Measurements from ENCODE around the gene MARCKSL1.
"Not testable (repeated sequence)": the region's sequence is repeated elsewhere in the genome, so short reads cannot be mapped to it uniquely, and the experiment has no call there.

MARCKSL1 gene

DNA sequence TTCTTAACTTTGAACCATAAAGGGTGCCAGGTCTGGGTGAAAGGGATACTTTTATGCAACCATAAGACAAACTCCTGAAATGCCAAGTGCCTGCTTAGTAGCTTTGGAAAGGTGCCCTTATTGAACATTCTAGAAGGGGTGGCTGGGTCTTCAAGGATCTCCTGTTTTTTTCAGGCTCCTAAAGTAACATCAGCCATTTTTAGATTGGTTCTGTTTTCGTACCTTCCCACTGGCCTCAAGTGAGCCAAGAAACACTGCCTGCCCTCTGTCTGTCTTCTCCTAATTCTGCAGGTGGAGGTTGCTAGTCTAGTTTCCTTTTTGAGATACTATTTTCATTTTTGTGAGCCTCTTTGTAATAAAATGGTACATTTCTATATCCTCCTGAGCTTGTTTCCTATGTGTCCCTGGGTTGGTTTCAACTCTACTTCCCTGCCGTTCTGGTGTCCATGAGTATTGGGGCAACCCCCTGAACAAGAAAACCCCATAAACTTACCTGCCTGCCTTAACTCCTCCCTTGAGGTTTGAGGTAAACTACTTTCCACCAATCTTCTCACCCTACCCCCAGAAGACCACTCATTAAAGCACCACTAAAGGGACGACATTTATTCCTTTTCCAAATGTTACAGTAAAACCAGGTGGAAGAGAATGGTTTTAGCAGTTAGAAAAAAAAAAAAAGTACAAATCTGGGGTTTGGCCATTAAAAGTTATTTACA lies 2.6 kb downstream of the MARCKSL1 start:
- no peak for DNase-seq (ENCODE audit: low spot score)

DNA sequence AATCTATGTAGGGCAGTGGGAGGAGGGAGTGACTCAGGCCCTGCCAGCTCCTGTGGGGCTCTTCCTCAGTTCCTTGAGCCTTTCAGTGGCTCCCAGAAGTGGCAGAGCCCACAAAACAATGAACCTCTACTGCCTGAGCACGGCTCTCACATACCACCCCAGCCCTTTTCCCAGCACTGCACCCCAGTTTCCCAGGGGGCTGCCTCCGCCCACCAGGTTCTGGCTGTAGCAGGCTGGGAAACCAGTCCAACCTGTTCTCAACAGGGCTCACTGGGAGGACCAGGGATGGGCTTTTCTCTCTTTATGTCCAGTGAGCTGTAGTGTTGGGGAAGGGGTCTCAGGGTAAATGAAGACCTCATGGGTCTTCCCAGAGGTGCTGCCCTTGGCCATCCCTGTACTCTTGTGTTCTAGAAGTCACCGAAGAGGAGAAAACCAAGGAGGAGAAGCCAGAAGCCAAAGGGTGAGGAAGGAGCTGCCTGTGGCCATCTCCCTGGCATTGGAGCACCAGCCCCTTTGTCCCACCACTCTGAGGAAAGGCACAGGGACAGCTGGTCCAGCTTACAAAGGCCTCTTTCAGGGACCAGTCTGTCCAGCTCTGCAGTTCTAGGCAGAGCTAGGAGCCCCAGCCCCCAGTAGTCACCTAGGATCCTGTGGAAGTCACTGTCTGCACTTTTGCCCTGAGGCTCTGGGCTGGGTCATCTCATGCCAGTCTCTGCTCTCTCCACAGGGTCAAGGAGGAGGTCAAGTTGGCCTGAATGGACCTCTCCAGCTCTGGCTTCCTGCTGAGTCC lies 3.5 kb downstream of the MARCKSL1 start:
- no peak for DNase-seq (ENCODE audit: low spot score)

DNA sequence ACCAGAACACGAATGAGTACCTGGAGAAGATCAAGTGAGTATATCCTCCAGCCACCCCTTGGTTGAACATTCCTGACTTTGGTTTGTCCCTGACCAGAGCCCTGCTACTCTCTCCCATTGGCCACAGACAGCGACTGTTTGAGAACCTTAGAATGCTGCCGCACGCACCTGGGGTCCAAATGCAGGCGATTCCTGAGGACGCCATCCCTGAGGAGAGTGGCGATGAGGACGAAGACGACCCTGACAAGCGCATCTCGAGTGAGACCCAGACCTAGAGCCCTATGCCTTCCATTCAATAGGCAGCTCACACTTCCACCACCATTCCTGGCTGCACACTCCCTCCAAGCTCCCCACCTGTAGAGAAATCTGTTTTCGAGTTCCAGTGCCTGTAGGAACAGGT lies 4.5 kb downstream of the MARCKSL1 start:
- no peak for DNase-seq (ENCODE audit: low spot score)

DNA sequence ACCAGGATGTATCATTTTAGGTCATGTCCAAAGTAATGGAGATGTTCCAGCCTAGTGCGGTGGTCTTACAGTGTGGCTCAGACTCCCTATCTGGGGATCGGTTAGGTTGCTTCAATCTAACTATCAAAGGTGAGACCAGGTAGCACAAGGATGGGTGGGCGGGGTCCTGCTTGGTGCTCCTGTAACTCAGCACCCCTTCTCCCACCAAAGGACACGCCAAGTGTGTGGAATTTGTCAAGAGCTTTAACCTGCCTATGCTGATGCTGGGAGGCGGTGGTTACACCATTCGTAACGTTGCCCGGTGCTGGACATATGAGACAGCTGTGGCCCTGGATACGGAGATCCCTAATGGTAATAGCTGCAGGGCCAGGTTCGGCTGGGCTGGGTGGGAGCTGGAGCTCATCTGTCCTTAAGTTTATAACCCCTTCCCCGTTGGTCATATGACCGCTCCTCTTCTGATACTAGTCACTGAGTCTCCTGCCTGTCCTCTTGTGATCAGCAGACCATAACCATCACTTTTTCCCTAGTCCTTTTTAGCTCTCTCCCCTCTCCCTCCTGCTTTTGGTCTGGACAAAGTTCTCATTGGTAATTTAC lies 5.4 kb downstream of the MARCKSL1 start:
- DNase-seq (ENCODE audit: low spot score): no peak

DNA sequence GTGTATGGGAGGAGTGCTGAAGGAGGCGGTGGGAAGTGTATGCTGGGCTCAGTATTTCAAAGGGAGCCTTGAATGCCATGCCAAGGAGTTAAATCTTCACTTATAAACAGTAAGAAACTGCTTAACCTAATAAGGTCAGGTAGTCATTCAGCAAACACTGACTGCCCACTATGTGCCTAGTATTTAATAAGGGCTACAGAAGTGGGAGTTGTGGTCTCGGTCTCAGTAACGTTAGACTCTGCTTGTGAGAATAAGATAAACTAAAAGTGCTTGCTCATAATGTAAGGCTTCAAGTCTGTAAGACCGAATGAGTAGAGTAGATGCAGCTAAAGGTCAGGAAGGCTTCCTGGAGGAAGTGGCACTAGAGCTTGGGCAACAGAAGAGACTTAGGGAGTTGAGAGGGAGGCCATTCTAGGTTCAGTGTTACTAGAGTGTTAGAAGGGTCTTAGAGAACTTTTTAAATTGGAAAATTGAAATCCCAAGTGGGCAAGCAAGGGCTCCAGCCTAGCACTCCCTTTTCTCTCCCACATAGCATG lies 6.0 kb downstream of the MARCKSL1 start:
- no peak for DNase-seq (ENCODE audit: low spot score)

DNA sequence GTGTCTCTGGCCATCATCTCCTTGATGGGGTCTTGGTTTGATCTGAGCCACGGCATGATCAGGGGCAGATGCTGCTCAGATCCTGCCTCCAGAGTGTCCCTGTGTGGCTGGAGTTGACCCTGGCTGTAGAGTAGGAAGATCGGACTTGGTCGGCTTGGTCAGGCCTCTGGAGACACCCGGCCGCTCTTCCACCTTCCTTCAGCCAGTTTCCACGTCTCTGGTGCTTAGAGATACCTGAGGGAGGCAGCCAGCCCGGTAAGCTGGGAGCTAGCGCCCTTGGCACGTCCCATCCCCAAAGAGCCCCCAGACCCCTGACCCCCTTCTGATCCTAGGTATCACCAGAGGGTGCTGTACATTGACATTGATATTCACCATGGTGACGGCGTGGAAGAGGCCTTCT lies 8.8 kb downstream of the MARCKSL1 start:
- no peak for DNase-seq (ENCODE audit: low spot score)

DNA sequence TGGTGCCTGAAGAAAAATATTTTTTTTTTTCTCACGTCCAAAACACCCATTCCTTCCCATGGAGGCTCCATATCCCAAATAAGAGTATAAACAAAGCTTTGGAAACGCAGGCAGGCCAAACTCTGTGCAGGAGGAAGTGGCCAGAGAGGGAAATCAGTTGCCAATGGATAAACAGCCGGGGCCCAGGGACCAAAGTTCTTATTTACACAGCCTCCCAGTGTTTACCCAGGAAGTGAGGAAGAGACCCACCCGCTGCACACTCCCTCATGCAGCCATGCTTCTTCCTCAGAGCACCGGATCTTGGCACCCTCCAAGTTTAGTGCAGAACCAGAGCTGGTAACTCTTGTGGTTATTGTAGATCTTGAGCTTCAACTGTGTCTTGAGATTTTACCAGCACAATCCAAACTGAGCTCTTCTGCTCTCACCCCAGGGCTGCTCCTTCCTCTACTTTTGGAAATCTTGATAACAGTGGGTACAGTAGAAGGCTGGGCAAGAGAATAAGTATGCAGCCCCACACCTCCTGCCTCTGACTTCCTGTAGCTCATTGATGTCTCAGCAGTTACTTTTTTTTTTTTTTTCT lies 14.2 kb downstream of the MARCKSL1 start:
- no peak for DNase-seq (ENCODE audit: low spot score)

DNA sequence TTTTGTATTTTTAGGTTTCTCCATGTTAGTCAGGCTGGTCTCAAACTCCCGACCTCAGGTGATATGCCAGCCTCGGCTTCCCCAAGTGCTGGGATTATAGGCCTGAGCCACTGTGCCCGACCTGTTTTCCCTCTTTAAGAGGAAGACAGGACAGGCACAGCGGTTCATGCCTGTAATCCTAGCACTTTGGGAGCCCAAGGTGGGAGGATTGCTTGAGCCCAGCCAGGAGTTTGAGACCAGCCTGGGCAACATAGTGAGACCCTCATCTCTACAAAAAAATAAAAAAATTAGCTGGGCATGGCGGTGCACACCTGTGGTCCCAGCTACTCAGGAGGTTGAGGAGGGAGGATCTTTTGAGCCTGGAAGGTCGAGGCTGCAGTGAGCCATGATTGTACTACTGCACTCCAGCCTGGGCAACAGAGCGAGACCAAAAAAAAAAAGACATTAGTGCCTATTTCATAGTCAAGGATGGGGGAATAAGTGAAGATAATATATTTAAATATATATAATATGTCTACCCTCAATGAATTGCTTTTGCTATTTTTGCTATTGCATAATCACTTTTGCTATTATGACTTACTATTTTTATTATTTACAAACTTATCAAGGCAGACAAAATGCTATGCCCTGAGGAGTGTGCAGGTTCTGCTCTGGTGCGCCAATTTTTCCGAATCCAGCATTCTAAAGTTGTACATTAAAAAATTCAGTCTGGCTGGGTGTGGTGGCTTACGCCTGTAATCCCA lies 17.7 kb downstream of the MARCKSL1 start:
- no peak for DNase-seq (ENCODE audit: low spot score)

DNA sequence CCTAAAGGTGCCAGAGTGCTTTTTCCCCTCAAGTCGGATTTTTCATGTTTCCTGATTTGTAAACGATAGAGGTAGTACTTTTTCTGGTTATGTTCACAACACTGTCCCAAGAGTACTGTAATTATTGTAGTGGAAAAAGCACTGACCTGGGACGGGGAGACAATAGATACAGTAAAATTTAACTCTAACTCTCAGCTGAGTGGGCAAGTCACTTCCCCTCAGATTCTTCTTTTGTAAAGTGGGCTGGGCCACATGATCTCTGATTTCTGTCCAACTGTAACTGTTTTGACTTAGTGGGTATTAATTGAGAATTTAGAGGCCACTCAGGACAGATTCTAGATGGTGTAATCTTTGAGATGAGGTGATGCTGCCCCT lies 19.1 kb downstream of the MARCKSL1 start:
- DNase-seq (ENCODE audit: low spot score): no peak

DNA sequence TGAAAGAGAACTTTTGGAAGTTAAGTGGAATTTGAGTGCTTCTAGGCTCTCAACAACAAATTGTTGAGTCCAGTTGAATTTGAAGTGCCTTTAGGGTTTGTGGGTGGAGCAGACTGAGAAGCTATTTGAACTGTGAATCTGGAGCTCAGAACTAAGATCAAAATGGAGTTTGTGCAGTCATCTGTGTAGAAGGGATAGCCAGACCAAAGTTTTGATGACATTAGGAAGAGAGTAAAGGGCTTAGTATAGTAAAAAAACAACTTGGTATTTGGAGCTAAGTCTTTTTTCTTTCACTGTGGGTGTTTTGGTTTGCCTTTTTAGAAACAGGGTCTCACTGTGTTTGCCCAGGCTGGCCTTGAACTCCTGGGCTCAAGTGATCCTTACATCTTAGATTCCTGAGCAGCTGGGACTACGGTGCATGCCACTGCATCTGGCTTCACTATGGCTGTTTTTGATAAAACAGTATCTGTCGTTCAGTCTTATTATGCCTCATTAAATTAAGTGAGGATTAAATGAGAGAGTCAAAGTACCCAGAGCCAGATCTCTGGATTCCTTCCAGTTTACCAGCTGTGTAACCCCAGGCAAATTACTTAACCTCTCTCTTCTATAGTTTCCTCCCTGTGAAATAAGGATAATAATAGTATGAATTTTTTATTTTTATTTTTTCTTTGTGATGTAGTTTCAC lies 24.2 kb downstream of the MARCKSL1 start:
- DNase-seq (ENCODE audit: low spot score): no peak

DNA sequence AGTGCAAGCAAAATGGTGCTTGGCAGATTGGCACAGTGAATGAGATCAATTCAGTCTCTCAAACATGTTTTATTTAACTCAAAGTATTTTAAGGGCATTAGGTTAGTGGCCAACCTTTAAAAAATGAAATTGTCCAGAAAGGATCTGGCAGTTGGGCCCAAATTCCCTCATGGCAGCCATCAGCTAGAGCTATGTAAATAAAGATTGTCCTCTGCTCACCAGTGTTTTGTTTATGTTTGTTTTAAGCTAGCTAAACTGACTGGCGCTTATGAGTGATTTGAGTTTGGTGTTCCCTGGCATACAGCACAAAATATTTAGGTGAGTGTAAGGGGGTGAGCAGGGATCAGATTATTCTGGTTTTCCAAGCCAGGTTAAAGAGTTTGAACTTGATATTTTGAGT lies 26.1 kb downstream of the MARCKSL1 start:
- no peak for DNase-seq (ENCODE audit: low spot score)

DNA sequence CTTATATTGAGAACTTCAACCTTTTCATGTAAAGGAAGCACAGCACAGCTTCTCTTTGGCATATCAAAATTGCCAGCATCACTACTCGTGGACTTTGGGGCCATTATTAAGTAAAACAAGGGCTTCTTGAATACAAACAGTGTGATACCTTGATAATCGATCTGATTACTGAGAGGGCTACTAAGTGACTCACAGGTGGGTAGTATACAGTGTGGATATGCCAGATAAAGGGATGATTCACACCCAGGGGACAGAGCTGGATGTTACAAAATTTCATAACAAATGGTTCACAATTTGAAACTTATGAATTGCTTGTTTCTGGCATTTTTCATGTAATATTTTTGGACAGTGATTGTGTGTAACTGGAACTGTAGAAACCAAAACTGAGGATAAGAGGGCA lies 28.7 kb downstream of the MARCKSL1 start:
- peak; percentile 51 for DNase-seq (ENCODE audit: low spot score)

DNA sequence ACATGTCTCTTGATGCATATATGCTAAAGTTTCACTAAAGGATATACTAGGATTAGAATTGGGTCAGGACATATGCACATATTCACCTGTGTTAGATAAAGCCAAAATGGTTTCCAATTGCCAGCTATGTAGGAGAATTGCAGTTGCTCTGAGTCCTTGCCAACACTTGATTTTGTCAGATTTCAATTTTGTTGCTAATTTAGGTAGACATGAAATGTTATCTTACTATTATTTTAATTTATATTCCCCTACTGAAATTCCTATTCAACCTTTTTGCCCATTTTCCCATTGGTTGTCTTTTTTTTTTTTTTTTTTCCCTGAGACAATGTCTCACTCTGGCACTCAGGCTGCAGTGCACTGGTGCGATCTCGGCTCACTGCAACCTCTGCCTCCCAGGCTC lies 30.7 kb downstream of the MARCKSL1 start:
- DNase-seq (ENCODE audit: low spot score): no peak

DNA sequence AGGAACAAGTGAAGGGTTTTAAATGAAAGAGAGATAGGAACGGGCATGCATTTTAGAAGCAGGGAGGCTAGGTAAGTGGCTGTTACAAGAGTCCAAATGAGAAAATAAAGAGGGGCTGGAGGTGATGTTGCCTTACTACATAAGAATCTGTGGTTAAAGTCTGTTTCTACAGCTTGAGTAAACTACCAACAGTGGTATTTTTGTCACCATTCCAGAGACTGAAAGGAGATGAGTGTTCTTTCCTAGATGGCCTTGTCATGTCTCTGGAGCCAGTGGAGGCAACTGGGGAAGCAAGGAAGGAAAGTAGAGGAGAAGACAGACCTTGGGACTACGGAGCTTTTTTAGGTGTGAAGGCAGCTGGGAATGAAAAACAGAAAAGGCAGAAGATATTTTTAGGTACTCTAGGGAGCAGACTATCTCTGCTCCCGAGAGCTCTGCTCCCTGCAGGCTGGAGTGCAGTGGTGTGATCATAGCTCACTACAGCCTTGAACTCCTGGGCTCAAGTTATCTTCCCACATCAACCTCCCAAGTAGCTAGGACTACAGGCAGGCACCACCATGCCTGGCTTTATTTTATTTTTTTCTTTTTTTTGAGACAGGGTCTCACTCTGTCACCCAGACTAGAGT lies 31.9 kb downstream of the MARCKSL1 start:
- DNase-seq (ENCODE audit: low spot score): peak; percentile 21

DNA sequence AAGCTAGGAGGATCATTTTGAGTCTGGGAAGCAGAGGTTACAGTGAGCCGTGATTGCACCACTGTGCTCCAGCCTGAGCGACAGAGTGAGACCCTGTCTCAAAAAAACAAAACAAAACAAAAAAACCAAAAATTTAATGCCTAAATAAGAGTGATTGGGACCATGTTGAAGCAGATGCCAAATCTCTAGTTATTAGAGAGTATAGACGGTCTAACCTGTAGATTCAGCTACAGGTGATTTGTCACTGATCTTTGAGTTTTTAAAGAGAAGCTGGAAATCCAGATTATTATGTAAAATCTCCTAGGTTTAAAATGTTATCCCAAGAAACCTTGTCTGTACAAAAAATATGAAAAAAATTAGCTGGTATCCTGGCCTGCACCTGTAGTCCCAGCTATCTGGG lies 32.7 kb downstream of the MARCKSL1 start:
- DNase-seq (ENCODE audit: low spot score): no peak

DNA sequence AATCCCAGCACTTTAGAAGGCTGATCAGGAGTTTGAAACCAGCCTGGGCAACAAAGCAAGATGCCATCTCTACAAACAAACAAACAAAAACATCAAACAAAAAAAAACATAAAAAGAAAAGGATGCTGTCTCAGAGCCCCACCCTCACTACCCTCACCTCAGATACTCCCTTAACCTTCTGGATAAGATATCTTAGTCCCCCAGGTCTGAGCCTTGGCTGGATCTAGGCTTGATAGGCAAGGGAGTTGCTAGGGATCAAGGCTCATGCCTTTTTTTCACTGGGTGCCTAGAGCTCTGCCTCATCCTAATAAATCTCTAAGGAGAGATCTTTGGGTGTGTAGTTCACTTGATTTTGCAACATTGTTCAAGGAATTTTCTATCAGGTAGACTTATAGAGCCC lies 36.7 kb downstream of the MARCKSL1 start:
- DNase-seq (ENCODE audit: low spot score): no peak

DNA sequence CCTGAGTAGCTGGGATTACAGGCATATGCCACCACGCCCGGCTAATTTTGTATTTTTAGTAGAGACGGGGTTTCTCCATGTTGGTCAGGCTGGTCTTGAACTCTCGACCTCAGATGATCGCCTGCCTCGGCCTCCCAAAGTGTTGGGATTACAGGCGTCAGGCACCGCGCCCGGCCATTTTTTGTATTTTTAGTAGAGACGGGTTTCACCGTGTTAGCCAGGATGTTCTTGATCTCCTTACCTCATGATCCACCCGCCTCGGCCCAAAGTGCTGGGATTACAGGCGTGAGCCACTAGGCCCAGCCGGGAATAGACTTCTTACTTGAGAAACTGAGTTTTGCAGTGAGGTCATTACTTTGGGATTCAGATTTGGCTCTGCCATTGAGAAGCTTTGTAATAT lies 37.8 kb downstream of the MARCKSL1 start:
- DNase-seq (ENCODE audit: low spot score): not testable (repeated sequence)

DNA sequence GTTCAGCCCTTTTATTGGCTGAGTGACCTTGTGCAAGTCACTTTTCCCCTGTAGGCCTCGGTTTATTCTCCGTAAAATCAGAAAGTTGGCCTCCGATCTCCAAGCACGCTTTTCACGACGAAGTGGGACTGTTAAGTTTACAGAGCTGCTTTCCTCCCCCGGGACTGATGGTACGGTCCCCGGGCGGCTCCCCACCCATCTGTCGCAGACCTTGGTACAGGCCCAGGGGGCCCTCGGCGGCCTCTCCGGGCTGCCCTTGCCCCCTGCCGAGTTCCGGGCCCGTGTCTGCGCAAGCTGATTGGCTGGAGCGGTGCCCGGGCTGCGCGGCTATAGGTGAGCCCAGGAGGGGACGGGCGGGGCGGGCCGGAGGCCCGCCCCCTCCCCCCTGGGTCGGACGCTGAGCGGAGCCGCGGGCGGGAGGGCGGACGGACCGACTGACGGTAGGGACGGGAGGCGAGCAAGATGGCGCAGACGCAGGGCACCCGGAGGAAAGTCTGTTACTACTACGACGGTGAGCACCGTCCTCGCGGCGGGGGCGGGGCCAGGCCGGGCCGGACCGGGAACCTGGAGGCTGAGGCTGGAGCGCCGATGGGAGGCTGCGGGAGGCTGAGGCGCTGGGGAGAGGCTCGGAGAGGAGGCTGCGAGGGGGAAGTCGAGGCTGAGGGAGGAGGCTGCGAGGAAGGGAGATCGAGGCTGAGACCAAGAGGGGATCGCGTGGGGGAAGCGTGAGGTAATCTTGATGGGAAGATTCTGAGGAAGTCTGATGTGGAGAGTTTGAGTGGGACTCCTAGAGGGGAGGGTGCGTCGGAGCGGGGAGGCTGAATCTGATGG lies 44.1 kb downstream of the MARCKSL1 start, which contains the start of gene HDAC1:
TSS of gene HDAC1 (plus strand) at position 376 of the 831 bp plus-strand sequence. CDS start at position 463, 87 bp downstream.
- DNase-seq (ENCODE audit: low spot score): peak; percentile 98

DNA sequence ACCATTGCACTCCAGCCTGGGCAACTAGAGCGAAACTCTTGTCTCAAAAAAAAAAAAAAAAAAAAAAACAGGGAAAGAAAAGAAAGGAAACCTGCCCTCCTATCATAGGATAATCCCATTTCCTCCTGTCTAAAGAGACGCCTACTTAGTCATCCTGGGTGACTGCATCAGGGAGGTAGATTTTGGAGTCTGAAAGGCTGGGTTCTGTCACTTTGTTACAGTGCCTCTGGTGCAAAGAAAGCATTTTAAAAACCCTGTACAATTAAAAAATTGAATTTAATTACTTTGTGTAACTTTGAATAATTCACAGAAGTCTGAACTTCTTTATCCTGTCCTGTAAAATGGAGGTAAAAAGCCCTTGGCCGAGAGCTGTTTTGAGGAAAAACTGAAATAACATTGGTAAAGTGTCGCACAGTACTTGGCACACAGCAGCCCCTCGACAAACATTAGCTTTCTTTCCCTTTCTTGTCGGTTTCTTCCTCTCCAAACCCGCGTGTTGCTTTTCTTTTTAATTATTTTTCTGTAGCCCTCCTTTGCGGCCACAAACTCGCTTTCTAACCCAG lies 44.8 kb downstream of the MARCKSL1 start:
- DNase-seq (ENCODE audit: low spot score): no peak

DNA sequence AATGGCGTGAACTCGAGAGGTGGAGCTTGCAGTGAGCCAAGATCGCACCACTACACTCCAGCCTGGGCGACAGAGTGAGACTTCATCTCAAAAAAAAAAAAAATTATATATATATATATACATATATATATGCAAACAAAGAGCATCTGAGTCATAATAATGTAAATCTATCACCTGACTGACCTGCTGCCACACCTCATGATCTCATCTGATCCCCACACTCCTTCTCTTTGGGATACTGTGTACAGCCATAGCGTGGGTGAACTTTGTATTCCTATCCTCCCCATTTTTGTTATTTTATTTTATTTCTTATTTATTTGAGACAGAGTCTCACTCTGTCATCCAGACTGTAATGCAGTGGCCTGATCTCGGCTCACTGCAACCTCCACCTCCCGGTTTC lies 46.8 kb downstream of the MARCKSL1 start:
- no peak for DNase-seq (ENCODE audit: low spot score)

Measured in GM03348 (cell line).